GM21717 (cell line): ENCODE results near the gene KNDC1.
"Not testable (repeated sequence)": the region's sequence is repeated elsewhere in the genome, so short reads cannot be mapped to it uniquely, and the experiment has no call there.

Source experiments
- ATAC-seq: cut with Tn5 transposase; IDR thresholded peaks from one replicate; pipeline ENCODE4 v1.9.1; 2021; ENCODE audit warnings: mild to moderate bottlenecking, moderate library complexity; ENCODE audit not compliant: unreplicated experiment

KNDC1 gene

GRCh38 chr10:133218891-133219290 is 58.9 kb downstream of the KNDC1 start:
- no peak for ATAC-seq

GRCh38 chr10:133219782-133220181 is 59.8 kb downstream of the KNDC1 start:
- no peak for ATAC-seq

GRCh38 chr10:133221331-133221730 is 61.3 kb downstream of the KNDC1 start:
- no peak for ATAC-seq

GRCh38 chr10:133221756-133222155 is 61.7 kb downstream of the KNDC1 start:
- ATAC-seq = not testable (repeated sequence)

GRCh38 chr10:133224076-133224475 is 64.1 kb downstream of the KNDC1 start:
- ATAC-seq = no peak

DNA sequence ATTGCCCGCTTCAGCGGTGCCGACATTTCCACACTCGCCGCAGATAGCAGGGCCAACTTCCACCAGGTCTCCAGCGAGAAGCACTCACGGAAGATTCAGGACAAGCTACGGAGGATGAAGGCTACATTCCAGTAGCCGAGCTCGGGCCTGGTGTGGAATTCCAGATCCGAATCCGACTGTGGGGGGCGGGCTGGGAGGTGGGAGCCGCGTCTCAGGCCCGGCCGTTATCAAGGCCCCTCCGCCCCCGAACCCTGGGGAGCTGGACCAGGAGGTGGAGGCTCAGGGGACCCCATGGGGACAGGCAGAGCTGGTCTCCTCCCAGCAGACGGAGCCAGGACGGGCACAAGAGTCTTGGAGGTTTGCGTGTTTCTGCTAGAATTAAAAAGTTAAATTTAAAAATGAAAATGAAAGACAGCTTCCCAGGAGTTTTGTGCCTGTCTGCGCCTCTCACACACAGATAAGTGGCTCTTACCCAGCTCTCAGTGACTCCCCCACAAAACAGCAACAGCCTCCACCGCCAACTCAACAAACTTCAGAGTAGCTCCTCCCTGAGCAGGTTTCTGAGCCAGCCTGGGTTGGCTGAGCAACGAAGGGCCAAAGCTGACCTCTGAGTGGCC is 64.8 kb downstream of the KNDC1 start:
- no peak for ATAC-seq

DNA sequence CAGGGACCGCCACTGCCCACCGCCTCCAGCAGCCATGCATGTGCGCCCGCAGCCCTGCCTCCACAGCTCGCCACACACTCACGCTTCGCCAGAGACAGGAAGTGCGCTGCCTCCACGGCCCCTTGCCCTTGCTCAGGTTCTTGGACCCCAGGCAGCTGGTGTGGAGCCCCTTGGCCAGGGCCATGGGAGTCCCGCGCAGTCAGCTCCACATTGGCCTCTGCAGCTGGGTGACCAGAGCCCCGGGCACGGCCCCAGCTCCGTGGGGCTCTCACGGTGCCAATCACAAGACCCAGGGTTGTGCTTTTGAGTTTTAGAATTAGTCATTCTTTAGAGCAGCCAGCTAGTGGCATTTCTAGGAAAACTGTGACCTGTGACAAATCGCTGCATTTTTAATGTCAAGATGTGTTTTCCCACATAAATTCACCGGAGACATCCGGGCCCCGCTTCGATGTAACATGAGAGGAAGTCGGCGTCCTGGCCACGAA is 65.7 kb downstream of the KNDC1 start:
- no peak for ATAC-seq

GRCh38 chr10:133226251-133226808 is 66.3 kb downstream of the KNDC1 start:
- ATAC-seq = no peak

- ATAC-seq = no peak
Observed at GRCh38 chr10:133227256-133227655, 67.2 kb downstream of the KNDC1 start.

- no peak for ATAC-seq
Observed at GRCh38 chr10:133229265-133230043, 69.4 kb downstream of the KNDC1 start.

DNA sequence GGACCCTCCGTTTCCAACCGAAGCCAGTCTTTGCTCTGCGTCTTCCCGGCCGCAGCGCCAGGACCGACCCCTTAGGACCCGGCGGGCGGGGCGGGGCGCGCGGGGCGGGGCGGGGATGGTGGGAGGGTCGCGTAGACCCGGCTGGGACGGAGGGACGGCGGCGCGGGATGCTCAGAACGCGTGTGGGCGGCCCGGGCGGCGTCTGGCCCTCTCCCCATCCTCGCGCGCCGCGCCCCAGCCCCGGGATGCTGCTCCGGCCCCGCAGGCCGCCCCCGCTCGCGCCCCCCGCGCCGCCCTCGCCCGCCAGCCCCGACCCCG is 70.0 kb downstream of the KNDC1 start, which contains the start of gene UTF1:
Gene UTF1 (plus strand): TSS at position 174 of the 318 bp plus-strand sequence. CDS start 72 bp downstream, at position 246.
- ATAC-seq = no peak

GRCh38 chr10:133230387-133231195 is 70.6 kb downstream of the KNDC1 start:
- ATAC-seq = no peak

DNA sequence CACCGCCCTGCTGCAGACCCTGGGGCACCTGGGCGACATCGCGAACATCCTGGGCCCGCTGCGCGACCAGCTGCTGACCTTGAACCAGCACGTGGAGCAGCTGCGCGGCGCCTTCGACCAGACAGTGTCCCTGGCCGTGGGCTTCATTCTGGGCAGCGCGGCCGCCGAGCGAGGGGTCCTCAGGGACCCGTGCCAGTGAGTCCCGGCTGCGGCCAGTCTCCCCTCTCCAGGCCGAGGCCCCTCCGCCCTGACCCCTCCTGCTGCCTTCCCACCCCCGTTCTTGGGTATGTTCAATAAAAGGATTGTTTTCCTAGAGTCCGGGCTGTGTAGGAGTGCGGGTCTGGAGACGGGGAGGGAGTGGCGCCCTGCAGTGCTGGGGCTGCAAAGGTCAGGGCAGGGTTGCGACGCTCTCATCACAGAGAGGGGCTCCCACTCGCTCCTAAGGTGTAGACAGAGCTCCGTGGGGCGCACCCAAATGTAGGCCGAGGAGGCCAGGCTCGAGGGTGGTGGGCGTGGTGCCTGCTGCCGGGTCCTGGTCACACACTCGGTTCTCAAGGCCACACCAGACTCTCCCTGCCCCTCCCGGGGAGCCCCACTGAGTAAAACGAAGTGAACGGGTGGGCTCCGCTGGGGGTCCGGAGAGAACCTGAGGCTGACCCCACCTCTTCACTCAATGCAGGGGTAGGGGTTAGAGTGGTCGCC is 71.4 kb downstream of the KNDC1 start:
- no peak for ATAC-seq

- ATAC-seq = no peak
Observed at GRCh38 chr10:133231946-133232574, 72.0 kb downstream of the KNDC1 start.

DNA sequence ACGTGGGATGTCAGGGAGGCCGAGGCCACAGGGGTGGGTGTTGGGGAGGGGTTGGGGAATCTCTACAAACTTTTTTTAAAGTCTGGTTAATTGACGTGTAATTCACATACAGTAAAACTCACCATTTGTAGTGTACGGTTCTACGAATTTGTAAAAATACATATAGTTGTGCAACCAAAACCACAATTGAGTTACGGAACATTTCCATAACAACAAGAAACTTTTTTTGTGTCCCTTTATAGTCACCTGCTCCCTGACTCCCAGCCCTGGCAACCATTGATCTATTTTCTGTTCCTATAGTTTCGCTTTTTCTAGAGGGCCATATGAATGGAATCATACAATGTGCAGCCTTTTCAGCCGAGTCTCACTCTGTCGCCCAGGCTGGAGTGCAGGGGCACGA is 74.8 kb downstream of the KNDC1 start:
- ATAC-seq = not testable (repeated sequence)

GRCh38 chr10:133235265-133235855 is 75.3 kb downstream of the KNDC1 start:
- ATAC-seq = no peak

DNA sequence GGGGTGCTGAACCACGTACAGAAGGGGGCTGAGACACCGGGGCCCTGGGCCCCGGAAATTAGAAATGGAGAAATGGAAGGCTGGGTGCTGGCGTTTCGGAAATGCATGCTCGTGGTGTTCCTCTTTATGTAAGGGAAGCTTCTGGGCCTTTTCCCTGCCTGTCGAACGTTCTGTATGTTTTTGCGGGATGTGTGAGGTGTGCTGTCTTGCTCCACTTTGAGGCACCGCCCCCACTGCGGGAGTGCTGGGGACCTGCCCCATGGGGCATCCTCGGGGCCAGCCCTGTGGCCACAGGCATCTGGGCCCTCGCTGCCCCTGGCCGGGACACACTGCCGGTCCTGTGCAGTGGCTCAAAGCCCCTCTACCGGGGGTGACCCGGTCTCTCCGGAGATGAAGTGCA is 75.9 kb downstream of the KNDC1 start:
- no peak for ATAC-seq

DNA sequence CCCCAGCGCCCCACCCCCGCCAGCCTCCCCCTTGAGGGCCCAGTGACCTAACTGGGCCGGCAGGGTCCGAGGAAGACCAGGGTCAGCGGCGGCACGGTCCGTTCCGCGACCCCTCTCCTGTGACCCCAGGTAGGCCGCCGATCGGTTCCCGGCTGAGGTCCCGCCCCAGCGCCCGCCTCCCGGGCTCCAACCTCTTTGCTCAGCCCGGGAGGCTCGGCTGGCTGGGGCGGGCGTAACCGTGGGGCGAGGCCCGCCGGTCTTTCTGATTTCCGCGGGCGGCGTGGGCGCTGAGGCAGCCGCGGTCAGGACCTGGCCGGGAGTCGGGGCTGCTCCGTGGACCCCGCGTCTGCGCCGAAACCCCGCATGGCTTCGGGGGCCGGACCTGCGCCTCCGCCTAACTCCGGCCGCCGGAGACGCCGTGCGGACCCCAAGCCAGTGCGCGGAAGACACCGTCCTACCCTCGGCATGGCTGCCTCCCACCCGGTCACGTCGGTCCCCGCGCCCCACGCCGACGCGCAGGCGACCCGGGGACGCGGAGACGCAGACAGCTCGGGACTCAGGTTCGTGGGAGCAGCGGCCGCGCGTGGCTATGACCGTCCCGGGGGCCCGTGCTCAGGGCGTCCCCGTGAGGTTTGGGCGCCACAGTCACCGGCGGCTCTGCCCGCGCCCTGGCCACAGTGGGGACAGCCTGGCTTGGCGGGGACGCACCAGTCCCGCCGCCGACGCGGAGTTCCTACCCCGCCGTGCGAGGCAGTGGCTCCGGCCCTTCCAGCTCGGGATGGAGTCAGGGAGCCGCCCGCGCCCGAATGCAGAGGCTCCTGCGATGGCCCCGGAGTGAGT is 76.6 kb downstream of the KNDC1 start:
- ATAC-seq = no peak

- no peak for ATAC-seq
Observed at GRCh38 chr10:133237241-133237587, 77.2 kb downstream of the KNDC1 start.
